GM19240 (cell line): ENCODE results near the gene P4HA2.

Experiments used
- DNase-seq: peaks from one replicate; pipeline ENCODE4 v3.0.0; 2011; ENCODE audit warnings: low spot score; ENCODE audit not compliant: insufficient read length

The P4HA2 gene

DNA sequence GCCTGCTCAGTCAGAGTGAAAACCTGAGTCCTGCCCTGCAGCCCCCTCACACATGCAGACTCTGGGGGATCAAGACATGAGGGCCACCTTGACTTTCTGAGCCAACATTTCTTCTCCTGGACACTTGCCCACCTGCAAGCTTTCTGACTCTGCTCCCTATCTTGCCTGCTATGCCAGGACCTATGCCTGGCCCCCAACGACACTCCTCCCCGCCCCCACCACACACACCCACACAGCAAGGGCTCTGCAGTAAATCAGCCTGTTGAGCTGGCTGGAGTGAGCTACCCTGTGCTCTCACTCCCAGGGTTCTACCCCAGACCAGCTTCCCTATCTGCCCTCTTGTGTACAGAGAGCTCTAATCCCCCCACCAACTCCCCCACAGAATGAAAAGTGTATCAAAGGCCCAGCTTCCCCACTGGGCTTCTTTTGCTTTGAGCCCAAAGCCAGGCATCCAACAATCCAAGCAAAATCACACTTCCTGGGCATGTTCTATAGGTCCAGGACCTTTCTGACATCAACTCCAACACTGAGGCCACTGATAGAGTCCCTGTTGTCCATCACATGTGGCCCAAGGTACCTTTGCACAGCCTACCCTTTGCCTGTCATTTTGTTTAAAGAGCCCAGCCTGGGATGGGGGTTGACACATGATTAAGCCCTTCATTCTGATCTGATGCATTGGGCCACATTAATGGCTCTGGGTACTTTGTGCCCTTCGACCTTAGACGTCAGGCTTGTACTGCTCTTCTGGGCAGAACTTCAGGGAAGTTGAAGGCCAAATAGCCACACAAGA, 37.1 kb upstream of the P4HA2 start:
- no peak for DNase-seq

DNA sequence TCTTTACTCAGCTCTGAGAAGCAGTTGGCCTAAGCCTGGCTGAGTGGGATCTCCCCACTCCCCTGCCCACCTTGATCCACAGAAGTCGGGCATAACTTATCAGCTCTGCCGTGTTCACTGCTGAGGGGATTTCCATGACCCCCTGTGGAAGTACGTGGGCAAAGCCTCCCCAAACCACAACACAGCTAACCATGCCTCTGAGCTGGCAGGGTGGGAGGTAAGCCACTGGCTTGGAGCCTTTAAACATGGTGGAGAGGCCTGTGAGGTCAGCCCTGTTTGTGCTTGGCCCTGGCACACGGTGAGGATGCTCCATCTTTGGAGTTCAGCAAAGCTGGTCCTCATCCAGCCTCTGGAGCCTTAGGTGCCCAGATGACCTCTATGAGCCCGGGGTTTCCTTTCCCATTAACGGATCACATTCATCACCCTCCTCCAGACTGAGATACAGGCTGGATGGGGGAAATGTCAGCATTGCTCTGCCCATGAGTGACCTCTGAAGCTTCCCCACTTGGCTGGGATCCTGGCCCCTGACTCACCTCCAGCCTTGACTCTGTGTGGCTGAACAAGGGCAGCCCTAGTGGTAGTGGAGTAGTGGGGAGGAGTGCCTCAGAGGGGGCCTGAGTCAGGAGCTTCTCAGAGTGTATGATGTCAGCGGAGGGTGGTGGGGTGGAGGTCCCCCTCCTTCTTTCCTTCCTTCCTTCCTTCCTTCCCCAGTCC, 36.1 kb upstream of the P4HA2 start:
- DNase-seq = no peak

DNA sequence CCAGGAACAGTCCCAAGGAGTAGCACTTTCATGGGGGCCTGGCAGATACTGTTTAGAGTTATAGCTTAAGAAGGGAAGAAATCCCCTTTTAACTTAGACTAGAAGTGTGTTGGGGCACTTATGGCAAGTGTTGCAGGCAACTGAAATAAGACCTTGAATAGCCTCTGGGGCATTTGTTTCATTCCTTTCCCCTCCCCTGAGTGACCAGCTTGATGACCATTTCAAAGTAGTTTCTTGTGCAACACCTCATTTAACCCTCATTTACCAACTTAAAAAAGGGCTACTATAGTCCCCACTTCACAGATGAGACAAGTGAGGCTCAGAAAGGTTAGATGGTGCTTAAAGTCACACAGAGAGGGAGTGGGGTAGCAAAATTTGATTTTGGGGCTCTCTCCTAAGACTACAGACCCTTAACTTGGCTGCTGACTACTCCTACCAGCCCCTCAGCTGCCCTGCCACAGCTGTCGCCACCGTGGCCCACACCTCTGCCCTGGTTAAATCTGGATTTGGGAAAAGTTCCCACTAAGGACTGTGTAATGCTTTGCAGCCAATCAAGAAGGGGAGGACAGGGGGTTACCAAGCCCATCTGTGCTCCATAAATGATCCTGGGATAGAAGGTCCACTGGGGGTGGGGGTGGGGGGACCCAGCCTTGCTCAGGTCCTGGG, 35.4 kb upstream of the P4HA2 start:
- no peak for DNase-seq

DNA sequence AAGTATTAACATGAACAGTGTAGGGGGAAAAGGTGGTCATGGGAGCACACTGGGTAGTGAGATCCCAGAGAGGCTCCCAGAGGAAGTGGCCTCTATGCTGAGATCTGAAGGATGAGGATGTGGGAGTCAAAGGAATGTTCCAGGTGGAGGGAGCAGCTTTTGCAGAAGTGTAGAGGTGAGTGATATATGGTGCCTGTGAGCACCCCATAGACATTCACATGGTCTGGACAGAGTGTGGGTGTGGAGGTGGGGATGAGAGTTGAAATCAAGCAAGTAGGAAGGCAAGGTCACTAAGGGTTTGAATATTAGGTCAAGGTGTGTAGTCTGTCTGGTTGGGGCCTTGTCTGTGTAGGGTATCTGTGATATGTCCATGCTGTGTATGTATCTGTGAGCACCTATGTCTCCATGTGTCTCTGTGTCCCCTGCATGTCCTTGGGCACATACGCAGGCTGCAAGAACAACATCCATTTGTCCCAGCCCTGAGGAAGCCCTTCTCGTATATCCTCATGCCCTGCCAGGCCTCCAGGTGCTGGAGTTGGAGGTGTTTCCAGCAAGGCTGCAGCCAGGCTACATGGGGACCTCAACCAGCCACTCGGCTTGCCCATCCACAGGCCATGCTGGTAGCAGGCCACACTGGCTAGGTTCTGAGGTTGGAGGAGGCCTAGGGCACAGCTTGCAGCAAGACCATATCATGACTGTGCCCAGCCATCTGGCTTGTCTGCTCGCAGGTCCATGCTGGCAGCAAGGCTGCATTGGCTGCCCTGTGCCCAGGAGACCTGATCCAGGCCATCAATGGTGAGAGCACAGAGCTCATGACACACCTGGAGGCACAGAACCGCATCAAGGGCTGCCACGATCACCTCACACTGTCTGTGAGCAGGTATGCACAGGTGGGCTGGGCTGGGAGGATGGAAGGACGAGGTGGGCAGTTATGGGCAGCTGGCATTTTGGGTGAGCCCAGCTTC, 34.5 kb upstream of the P4HA2 start:
- no peak for DNase-seq

DNA sequence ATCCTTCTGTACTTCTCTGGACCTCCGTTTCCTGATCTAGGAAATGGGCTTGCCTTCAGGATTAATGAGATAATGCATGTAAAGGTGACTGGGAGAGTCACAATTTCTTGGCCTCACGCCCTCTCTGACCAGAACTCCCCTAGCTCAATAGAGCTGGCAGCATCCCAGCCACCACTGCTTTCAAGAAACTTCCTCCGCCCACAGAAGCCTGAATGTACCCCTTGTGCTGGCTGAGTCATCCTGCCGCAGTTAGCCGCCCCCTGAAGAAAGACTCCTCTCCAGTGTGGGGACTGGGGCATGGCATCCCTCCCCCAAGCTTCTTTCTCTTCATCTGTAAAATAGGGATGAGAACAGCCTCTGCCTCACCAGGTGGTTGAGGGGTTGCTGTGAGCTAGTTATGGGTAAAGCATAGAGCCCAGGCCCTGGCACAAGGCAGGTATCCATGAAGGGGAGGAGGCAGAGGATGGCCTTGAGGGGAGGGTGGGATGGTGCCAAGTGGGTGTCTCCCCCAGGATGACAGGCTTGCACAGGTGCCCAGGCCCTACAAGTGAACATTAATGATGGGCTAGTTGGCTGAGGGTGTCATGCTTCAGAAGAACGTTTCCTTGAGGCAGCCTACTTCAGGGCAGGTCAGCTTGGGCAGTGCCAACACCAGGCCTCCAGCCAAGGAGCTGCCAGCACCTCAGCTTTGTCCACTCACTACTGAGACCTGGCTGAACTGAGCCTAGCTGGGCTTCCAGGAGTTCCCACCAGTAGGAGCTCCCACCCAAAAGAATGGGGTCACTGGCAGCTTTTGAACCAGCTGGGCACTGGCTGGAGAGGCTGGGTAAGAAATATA, 33.3 kb upstream of the P4HA2 start:
- DNase-seq = no peak

DNA sequence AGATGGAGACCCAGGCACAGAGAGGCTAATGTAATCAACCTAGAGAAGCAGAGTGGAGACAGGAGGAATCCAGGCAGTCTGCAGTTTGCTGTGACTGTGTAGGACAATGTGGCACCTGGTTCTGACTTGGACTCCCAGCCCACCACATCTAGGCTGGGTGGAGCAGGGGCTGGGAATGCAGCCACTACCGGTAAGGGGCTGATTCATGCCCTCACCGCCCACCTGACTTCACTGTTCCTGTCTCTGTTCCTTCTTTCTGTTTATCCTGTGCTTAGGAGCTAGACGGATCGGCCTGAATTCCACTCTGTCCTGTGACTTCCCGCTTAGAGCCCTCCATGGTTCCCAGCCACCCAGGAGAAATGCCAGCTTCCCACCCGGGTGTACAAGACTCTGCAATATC, 32.4 kb upstream of the P4HA2 start:
- DNase-seq = no peak

DNA sequence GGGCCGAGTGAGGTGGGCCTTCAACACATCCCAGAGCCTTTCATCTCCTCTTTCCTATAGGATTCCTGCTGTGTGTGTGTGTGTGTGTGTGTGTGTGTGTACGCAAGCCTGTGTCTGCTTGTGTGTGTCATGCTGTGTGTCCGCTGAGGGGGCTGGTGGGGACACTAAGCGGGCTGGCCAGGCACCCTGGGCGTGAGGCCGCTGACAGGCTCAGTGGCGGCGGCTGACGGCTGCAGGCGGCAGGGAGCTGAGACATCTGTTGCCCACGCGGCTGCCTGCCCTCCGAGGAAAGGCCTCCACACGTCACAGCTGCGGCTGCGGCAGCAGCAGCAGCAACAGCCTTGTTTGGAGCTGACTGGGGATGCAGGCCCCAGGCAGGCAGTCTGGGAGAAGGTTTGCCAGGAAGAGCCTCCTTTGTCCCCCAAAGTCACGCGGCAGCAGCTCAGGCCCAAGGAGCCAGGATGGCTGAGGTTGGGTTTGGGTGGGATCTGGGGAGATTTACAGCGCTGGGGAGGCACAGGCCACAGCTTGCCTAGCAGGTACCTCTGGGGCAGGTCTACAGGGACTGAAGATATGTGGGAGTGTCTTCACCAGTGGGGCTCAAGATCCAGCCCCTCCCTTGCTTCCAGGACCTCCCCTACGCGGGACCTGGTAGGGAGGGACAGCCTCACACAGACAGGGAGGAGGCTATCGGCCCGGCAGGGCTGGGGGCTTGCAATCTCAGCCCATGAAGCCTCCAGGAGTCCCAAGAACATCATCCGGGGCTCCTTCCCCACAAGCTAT, 31.6 kb upstream of the P4HA2 start:
- no peak for DNase-seq

DNA sequence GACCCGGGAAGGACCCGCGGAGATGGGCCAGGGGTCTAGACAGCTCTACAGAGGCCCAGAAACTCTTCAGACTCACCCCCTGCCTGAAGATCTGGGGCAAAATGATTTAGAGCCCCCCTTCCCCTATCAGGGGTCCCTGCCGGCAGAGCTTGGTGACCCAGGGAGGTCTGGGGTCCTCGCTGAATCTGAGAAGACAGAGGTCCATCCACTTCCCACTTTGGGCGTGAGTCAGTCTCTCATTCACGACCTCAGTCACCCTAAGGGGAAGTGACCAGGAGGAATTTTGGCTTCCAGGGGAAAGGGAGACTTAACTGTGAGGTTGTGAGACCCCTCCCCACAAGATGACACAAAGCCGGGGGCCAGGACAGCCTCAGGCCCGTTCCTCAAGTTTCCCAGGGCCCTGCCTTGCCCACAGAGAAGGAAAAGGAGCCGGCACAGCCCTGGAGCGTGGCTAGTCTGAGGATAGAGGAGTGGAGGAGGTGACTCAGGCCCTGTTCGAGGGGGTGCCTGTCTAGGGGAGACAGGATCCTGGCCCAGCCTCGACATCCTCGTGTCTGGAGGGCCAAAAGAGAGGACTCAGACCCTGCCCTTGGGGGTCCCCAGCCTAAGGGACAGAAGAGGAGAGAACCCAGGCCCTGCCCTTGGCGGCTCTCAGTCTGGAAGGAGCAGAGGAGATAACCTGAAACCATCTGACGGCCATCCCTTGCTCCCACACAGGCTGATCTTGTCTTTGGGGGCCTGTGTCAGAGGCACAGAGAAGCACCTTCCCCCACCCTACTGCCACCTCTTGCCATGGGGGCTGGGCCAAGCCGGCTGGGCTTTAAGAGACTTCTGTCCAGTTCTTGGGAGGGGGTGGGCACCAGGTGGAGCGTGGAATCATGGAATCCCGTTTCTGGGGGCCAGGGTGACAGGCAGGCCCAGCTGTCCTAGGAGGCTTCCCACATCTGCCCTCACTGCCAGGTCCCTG, 30.7 kb upstream of the P4HA2 start:
- no peak for DNase-seq

DNA sequence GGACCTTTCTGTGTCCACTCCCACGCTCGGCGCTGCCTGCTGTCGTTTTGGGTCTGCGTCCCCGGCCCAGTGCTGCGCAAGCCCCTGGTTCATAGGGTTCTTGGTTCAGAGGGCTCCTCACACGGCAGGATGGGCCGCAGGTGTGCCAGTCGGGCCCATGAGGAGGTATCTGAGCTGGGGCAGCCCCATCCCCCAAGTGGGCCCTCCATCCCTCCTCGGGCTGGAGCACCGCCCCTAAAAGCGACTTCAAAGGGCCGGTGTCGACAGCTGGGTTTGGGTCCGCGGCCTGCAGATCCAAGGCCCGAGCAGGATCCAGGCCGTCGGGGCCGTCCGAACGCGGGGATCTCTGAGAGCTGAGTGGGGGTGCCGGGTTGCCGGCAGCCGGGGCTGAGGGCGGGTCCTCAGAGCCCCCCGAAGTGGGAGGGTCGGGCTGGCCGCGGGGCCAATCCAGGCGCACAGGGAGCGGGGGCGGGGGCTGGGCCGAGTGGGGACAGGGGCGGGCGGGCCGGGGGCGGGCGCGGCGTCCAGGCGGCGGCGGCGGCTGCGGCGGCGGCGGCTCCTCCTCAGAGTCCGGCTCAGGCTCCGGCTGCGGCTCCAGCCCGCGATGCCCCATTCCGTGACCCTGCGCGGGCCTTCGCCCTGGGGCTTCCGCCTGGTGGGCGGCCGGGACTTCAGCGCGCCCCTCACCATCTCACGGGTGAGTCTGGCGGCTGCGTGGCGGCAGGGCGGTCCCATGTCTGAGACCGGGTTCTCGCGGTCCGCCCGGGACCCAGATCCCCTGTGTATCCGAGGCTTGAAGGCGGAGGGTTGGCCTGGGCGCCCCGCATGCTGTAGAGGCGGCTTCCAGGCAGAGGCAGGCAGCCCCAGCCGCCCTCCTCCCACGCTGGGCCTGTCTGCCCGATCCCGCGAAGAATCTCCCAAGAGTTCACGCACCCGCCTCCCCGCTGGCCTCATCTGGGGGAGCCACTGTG, 29.8 kb upstream of the P4HA2 start, which contains the start of gene PDLIM4:
Gene PDLIM4, plus strand, starts transcription at position 566 of the 971 bp plus-strand sequence. Its CDS starts 39 bp downstream, at position 605.
- no peak for DNase-seq

DNA sequence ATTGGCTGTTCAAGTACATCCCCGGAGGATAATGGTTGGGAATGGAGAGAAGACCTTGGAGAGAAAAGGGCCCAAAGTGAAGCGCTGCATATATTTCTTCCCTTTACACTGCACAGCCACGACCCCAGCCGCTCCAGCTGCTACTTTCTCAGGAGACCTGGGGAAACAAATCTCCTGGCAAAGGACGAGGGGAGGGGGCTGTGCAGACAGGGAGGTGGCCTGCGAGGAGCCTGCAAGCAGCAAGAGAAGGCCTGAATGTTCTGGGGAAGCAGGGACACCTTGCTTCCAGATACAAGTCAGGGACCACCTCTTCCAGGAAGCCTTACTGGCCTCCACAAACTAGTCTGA, 29.1 kb upstream of the P4HA2 start:
- DNase-seq = no peak

DNA sequence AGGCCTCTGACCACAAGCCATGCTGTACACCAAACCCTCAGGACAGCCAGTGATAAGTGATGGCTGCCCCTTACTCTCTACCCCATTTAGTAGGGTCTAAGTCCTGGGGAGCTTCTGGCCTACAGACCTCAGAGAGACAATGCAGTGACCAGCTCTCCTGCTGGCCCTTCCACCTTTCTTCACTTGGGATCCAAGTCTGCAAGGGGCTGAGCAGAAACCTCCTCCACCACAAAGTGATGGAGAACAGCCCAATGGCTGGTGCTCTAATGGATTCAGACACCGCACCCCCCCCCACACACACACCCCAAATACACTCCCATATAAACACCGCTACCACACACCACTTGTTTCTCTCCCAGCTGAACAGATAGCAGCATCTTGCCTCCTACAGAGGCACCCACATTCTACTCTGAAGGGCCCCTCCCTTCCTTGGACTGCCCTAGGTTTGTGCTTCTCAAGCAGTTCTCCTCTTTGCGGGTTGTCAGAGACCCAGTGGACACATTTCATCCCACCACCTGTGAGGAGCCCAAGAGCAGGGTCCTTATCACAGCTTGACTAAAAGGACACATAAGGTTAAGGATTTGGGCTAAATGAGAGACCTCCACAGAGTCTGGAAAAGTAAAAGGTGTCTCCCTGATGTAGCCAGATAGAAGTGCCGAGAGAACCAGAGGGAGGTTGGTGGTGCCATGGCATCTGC, 28.6 kb upstream of the P4HA2 start:
- no peak for DNase-seq

DNA sequence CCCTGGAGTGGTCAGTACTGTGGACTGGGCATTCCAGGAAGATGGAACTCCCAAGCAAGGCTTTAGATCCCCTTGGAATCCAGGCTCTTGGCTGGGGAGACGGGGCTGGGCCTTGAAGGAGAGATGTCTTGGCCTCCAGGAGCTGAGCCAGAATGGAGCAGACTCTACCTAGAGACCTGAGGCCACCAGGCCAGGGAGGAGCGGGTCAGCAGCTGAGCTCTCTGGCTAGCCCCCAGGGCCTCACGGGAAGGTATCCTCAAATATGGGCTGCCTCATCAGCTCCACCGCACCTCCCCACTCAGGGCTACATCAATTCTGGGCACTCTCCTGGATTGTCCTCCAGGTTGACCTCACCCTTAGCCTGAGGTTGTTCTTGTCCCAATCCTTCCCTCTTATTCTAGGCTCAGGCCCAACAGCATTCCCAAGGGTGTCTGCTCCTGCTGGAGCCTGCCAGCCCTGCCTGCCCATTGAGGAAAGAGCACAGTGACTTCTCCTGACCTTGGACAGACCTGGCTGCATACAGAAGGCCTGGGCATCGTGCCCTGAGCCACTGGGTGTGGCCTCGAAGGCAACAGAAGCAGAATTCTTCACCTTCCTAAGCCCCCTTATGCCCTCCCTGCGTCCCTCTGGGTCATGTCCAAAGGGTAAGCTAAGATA, 26.8 kb upstream of the P4HA2 start:
- no peak for DNase-seq

DNA sequence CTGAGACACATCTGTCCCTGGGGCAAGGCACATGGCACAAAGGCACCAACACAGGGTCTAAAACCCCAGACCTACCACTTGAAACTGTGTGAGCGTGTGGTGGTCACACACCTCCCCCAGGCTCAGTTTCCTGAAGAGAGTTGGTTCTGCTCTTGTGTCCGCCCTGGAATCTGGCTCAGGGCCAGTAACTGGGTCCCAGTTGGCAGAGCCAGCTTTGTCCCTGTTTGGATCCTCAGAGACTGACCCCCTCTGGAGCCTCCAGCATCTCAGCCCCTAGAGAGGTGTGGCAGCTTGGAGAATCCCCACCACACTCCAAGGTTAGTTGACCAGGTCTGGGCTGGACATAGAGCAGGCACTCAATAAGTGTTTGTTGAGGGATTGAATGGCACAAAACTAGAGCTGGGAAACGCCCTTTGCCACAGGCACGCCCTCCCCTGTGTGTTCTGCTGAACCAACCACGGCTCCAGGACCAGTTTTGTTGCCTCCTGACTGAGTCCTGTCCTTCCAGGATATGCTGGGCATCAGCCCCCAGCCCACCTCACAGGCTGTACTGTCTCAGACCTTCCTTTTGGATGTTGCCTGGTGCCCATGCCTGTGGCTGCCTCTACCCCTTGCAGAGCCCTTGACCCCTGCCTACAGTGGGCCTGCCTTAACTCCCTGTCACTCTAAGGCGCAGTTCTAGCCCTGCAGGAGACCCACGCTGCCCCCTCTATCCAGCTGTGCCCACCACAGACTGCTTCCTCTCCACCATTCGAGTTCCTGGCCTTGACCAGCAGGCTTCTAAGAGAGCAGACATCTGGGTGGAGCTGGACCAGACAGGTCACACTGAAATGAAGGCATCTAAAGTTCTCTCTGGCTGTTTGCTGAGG, 26.0 kb upstream of the P4HA2 start:
- DNase-seq = no peak

DNA sequence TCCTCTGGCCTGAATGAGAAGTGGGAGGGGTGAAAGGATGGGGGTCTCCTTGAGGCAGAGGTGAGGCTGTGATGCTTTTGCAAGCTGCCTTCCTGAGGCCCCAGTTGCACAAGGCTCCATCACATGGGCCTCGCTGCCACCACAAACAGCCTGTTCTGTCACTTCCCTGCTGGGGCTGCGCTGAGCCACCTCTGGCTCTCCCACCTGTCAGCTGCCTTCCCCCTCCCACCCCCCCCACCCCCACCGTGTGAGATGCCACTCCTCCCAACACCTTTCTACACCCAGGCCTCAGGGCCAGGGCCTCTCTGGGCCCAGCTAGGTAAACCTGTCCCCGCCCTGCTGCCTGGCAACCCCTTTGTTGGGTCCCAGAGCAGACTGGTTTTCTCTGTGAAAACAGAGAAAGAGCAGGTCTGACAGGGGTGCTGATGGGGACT, 25.4 kb upstream of the P4HA2 start:
- no peak for DNase-seq

DNA sequence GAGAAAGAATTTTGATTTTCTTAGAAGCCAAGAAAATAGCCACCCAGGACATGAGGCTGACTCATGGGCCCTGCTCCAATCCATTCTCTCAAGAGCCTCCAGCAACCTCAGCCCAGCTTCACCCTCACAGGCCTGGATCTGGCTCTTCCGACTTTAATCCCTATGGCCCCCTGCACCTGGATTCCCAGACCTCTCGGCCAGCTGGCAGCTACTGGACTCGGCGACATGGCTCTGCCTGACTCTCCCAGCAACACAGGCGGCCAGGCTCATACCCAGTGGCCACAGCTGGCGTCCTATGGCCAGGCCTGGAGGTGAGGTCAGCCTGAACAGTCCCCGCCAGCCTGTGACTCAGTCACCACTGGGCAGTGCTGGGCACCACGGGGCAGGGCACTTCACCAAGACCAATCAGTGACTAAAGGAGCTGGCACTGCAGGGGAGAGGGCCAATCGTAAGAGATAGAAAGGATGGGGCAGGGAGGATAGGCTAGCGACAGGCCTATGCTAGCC, 23.6 kb upstream of the P4HA2 start:
- no peak for DNase-seq
